LHCN-M2 (cell line): Measurements from ENCODE around the gene KRTAP5-9. TPM values are rescaled to one million over a fixed set of nuclear protein-coding genes. Genes with fewer than 3 reads are reported as not detected.
A peak's percentile ranks its signal among the peaks of the same experiment; 100 is the strongest.

Source experiments
- DNase-seq: peaks from one replicate; pipeline ENCODE4 v3.0.0-alpha.2; 2012; ENCODE audit warnings: low read depth
- polyA plus RNA-seq: library from polyadenylated mRNA; unstranded; fragments of >200 nt; gene quantifications from one replicate; pipeline ENCODE4 v1.2.1, GENCODE V29; 2012; ENCODE audit warnings: missing spikeins
- total RNA-seq: library from RNA; depleted of rRNA; stranded (reverse); fragments of >200 nt; gene quantifications from 2 replicates; pipeline ENCODE4 v1.2.3, GENCODE V29; 2014; rRNA removed

Gene KRTAP5-9
- not detected in 2 replicates for total RNA-seq
- polyA plus RNA-seq = 0.09 TPM

DNA sequence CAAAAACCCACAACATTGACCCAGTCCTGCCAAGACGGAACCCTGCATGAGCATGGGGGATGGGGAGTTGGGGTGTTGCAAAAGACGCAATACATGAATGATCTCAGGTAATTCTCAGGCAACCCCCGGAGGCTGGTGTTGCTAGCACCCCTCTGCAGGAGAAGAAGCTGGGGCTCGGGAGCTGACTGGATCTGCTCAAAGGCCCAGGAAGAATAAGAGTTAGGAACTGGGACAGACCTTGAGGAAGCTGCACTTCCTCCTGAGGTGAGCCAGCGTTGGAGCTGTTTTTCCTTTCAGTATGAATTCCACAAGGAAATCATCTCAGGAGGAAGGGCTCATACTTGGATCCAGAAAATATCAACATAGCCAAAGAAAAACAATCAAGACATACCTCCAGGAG lies at the start of gene KRTAP5-9:
TSS of gene KRTAP5-9 (plus strand) at position 301 of the 400 bp plus-strand sequence. CDS start 238 bp downstream, outside the sequence.
- no peak for DNase-seq

- peak; percentile 75 for DNase-seq
Observed at GRCh38 chr11:71499125-71499524, 49.1 kb upstream of the KRTAP5-9 start.

DNA sequence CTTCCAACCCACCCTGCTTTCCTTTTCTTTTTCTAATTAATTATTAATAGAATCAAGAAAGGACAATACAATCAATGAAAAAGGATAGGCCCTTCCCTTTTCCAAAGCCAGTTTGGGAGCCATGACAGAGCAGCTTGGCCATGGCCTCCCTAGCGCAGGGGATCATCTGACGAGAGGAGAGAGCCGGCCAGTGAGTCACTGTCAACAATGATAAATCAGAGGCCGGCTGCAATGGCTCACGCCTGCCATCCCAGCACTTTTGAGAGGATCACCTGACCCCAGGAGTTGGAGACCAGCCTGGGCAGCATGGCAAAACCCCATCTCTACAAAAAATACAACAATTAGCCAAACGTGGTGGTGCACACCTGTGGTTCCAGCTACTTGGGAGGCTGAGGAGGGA lies 48.7 kb upstream of the KRTAP5-9 start:
- DNase-seq = peak; percentile 31

DNA sequence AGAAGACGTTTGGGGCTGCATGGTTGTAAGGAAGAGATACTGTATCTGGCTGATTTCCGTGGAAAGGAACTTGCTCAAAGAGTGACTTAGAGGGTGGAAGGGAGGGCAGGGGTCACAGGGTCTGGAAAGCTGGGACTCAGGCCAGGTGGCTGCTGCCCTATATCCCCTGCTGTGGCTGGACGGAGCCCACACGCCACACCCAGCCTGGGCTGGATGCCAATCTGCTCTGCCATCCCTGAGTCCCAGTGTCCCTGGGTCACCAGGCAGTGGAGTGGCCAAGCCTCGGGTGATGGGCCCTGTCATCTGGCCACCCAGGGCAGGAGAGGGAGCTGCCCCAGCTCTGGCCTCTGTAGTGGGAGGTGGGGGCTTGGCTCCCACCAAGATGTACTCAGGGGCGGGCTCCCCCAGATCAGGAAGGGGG lies 47.6 kb upstream of the KRTAP5-9 start:
- no peak for DNase-seq

GRCh38 chr11:71501071-71501985 lies 46.9 kb upstream of the KRTAP5-9 start:
- DNase-seq = no peak

DNA sequence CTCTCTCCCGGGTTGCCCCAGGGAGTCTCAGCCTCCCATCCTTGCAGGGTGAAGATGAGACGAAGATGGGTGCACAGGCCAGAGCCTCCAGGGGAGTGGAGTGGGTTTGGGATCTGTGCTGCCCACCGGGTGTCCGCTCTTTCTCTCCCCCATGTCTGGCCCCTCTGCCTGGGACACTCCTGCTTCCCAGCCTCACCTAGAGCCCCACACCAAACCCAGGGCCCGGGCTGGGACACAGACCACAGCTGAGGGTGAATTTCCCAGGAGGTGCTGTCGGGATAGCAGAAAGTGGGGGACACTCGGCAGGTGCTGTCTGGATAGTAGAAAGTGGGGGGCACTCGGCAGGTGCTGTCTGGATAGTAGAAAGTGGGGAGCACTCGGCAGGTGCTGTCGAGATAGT lies 46.2 kb upstream of the KRTAP5-9 start:
- no peak for DNase-seq

DNA sequence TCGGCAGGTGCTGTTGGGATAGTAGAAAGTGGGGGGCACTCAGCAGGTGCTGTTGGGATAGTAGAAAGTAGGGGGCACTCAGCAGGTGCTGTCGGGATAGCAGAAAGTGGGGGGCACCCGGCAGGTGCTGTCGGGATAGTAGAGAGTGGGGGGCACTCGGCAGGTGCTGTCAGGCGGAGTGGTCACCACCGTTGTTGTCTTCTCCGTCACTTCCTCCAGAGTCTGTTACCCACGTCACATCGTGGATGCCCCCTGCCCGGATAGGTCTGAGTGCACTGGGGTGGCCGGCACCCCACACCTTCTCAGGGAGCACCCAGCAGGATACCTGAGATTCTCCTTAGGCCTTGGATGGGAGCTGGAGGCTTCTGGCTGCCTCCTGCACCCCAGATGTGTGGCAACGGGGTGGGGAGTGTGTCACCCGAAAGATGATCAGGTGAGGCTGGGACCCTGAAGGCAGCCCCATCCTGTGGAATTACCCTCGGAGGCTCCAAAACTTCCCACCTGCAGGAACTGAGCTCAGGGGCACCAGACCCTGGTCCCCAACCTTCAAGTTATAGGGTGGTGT lies 45.3 kb upstream of the KRTAP5-9 start:
- DNase-seq = no peak

DNA sequence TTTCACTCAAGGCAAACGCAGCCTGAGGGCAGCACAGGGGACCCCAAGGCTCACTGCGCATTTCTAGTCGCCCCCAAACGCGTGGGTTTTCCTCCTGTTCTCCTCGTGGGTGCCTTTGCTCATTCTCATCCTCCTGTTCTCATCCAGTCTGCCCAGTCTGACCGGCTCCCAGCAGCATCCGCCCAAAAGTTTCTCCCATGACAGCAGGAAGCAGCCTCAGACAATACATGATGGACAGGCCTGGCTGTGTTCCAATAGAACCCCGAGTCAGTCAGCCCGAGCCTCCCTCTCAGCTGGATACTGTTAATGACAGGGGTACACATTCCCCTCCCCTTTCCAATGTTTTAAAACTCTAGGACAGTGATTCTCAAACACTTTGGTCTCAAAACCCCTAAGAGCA lies 43.7 kb upstream of the KRTAP5-9 start:
- no peak for DNase-seq

DNA sequence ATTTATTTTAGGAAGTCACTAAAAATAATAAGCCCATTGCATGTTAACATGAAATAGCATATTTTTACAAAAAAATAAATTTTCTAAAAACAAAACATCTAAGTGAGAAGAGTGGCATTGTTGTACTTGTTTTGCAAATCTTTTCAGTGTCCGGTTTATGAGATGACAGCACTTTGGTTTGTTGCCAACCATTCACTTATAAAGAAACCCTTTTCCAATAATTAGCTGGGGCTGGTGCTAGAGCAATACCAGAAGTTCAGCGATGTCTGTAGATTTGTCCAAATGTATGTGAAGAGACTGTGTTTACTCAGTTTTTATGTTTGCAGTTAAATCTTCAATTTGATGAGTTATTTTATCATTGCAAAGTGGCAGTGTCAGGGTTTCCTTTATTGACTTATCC lies 43.2 kb upstream of the KRTAP5-9 start:
- no peak for DNase-seq

DNA sequence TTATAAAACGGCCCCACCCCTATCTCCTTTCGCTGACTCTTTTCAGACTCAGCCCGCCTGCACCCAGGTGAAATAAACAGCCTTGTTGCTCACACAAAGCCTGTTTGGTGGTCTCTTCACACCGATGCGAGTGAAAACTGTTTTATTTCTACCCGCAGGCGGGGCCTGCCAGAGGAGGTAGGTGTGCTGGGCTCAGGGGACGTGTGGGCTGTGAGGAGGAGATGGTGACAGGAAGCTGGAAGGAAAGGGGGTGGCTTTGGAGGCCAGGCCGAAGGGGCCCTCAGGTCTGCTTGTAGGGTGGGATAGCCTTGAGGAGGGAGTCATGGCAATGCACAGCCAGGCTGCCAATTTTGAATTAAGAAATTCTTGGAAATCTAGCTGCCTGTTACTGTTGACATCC lies 42.4 kb upstream of the KRTAP5-9 start:
- no peak for DNase-seq

GRCh38 chr11:71507102-71507501 lies 41.1 kb upstream of the KRTAP5-9 start:
- DNase-seq = no peak

GRCh38 chr11:71518506-71519471 lies 29.4 kb upstream of the KRTAP5-9 start:
- no peak for DNase-seq

GRCh38 chr11:71519546-71519945 lies 28.7 kb upstream of the KRTAP5-9 start:
- no peak for DNase-seq

DNA sequence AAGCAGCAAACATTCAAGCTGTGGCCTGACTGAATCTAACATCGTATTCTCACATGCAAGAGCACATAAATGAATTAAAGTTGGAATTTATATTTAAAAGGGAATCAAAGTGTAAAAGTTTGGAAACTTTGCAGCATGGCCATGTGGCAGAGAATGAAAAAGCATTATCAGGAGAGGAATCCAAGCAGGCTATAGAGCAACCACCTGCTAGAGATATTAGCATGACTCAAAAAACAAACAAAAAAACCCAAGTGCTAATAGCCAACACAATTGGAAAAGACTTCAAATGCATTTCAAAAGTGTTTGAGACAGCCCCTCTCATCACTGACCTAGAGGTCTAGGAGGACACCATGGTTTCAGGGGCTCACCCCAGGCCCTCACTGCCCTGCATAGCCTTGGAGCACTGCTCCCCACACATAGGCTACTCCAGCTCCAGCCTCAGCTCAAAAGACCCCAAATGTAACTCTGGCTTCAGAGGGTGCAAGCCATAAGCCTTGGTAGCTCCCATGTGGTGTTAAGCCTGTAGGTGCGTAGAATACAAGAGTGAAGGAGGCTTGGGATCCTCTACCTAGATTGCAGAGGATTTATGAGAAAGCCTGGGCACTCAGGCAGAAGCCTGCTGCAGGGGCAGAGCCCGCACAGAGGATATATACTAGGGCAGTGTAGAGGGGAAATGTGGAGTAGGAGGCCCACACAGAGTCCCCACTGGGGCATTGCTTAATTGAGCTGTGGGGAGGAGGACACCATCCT lies 22.9 kb upstream of the KRTAP5-9 start:
- DNase-seq = no peak

GRCh38 chr11:71525938-71526495 lies 22.2 kb upstream of the KRTAP5-9 start:
- no peak for DNase-seq

DNA sequence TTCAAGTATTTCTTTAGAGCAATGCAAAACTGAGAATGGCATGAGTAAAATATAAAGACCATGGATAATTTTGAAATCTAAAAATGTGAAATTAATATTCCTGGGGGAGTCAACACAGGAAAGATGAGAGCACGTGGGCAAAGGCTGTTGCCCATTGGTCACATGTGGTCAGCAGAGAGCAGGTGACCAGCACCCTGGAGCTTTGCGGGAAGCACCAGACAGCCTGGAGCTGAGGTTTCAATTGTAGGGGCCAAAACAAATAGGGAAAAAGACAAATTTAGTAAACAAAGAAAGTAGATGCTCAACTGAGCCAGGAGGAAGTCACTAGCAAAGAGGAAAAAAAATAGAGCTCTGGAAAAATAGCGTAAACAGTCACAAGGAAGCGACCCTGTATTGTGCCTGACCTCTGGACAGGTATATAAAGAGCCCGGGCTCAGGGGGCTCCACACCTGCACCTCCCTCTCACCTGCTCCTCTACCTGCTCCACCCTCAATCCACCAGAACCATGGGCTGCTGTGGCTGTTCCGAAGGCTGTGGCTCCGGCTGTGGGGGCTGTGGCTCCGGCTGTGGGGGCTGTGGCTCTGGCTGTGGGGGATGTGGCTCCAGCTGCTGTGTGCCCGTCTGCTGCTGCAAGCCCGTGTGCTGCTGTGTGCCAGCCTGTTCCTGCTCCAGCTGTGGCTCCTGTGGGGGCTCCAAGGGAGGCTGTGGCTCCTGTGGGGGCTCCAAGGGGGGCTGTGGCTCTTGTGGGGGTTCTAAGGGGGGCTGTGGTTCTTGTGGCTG lies 21.2 kb upstream of the KRTAP5-9 start, which contains the start of gene KRTAP5-7:
TSS of gene KRTAP5-7 (plus strand) at position 472 of the 780 bp plus-strand sequence. CDS start at position 506, 34 bp downstream.
- peak; percentile 9 for DNase-seq

DNA sequence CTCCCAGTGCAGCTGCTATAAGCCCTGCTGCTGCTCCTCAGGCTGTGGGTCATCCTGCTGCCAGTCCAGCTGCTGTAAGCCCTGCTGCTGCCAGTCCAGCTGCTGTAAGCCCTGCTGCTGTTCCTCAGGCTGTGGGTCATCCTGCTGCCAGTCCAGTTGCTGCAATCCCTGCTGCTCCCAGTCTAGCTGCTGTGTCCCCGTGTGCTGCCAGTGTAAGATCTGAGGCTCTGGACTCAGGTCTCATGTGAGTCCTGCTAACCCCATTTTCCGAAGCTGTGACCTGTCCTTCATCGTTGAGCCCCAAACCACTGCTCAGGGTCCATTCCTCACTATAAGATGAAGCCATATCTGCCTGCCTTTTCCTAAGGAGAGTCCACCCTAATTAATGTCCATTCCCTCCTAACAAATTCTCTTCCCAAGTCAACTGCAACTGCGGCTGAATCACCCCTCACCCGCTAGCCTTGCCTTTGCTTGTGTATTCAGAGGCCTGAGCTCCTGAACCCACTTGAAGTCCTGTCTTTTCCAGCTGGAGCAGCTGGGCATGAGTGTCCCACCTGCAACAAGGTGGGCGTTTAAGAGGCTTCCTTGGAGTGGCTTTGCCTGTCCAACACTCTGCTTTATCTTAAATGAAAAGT lies 20.5 kb upstream of the KRTAP5-9 start:
- DNase-seq = peak; percentile 18

DNA sequence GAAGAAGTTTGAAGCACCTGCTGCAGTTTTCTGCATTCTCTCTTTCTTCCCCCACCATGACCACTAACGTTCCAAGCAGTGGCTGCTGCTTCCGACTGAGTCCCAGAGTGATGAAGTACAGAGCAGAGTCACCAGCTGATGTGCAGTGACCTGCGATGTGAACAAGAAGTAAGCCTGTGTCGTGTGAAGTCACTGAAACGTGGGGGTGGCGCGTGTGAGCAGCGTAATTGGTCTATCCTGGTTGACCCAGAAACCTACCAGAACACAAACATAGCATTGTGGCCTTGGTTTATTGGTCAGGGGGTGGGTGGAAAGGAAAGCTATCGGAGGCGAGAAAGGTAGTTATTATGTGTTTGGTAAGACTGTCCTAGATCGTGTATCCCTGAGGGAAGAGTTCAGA lies 17.6 kb upstream of the KRTAP5-9 start:
- no peak for DNase-seq

GRCh38 chr11:71532036-71532610 lies 16.1 kb upstream of the KRTAP5-9 start:
- no peak for DNase-seq
